ENCODE results near the gene SMG7.

The SMG7 gene

GRCh38 chr1:183476081-183476480, 3.8 kb downstream of the SMG7 start:
- Histone ChIP-seq H3K36me3 (ENCODE audit: insufficient read depth, low read length) (peaks cover 10% of the 10 kb centered on the region), H3K4me3 (ENCODE audit: low read length) (no peak overlapping the region), H2AFZ (ENCODE audit: low read depth, low read length) (no peak overlapping the region), H3K4me1 (ENCODE audit: insufficient read depth, low read length) (peaks cover 21% of the 10 kb centered on the region), H3K9me3 (ENCODE audit: low read length) (no peaks in the 10 kb centered on the region), H3K27me3 (ENCODE audit: insufficient read depth, low read length) (no peaks in the 10 kb centered on the region)

GRCh38 chr1:183477986-183478781, 5.9 kb downstream of the SMG7 start:
- H3K9me3 ChIP-seq (ENCODE audit: low read length), result no peaks in the 10 kb centered on the region
- peaks cover 18% of the 10 kb centered on the region for H3K4me1 ChIP-seq (ENCODE audit: insufficient read depth, low read length)

GRCh38 chr1:183480971-183481441, 8.7 kb downstream of the SMG7 start:
- Histone ChIP-seq H2AFZ (ENCODE audit: low read depth, low read length) (no peak overlapping the region), H3K27me3 (ENCODE audit: insufficient read depth, low read length) (no peaks in the 10 kb centered on the region), H3K36me3 (ENCODE audit: insufficient read depth, low read length) (peaks cover 7% of the 10 kb centered on the region), H3K4me1 (ENCODE audit: insufficient read depth, low read length) (peaks cover 4% of the 10 kb centered on the region), H3K9me3 (ENCODE audit: low read length) (no peaks in the 10 kb centered on the region), H3K4me3 (ENCODE audit: low read length) (no peak overlapping the region)

More at GRCh38 chr1:183477986-183478781, 5.9 kb downstream of the SMG7 start:
- no peak overlapping the region for H3K4me3 ChIP-seq (ENCODE audit: low read length)
- H2AFZ ChIP-seq (ENCODE audit: low read depth, low read length), result no peak overlapping the region
- H3K27me3 ChIP-seq (ENCODE audit: insufficient read depth, low read length), result no peaks in the 10 kb centered on the region
- H3K36me3 ChIP-seq (ENCODE audit: insufficient read depth, low read length), result peaks cover 10% of the 10 kb centered on the region

- Histone ChIP-seq H3K4me3 (ENCODE audit: low read length) (no peak overlapping the region), H3K36me3 (ENCODE audit: insufficient read depth, low read length) (peaks cover 7% of the 10 kb centered on the region), H3K9me3 (ENCODE audit: low read length) (no peaks in the 10 kb centered on the region), H3K4me1 (ENCODE audit: insufficient read depth, low read length) (peaks cover 4% of the 10 kb centered on the region), H3K27me3 (ENCODE audit: insufficient read depth, low read length) (no peaks in the 10 kb centered on the region), H2AFZ (ENCODE audit: low read depth, low read length) (no peak overlapping the region)
Measured at GRCh38 chr1:183483224-183483623, 10.9 kb downstream of the SMG7 start.

- Histone ChIP-seq H3K4me3 (ENCODE audit: low read length) (no peak overlapping the region), H2AFZ (ENCODE audit: low read depth, low read length) (no peak overlapping the region), H3K27me3 (ENCODE audit: insufficient read depth, low read length) (no peaks in the 10 kb centered on the region), H3K4me1 (ENCODE audit: insufficient read depth, low read length) (peaks cover 1% of the 10 kb centered on the region), H3K9me3 (ENCODE audit: low read length) (no peaks in the 10 kb centered on the region), H3K36me3 (ENCODE audit: insufficient read depth, low read length) (peaks cover 7% of the 10 kb centered on the region)
Measured at GRCh38 chr1:183484254-183484653, 12.0 kb downstream of the SMG7 start.

GRCh38 chr1:183484851-183485250, 12.6 kb downstream of the SMG7 start:
- H3K4me1 ChIP-seq (ENCODE audit: insufficient read depth, low read length), result no peaks in the 10 kb centered on the region

GRCh38 chr1:183487674-183488442, 15.6 kb downstream of the SMG7 start:
- no peaks in the 10 kb centered on the region for H3K27me3 ChIP-seq (ENCODE audit: insufficient read depth, low read length)
- H3K4me3 ChIP-seq (ENCODE audit: low read length), result no peak overlapping the region
- H3K36me3 ChIP-seq (ENCODE audit: insufficient read depth, low read length), result no peaks in the 10 kb centered on the region
- no peaks in the 10 kb centered on the region for H3K9me3 ChIP-seq (ENCODE audit: low read length)
- H3K4me1 ChIP-seq (ENCODE audit: insufficient read depth, low read length), result no peaks in the 10 kb centered on the region
- no peak overlapping the region for H2AFZ ChIP-seq (ENCODE audit: low read depth, low read length)

More at GRCh38 chr1:183484851-183485250, 12.6 kb downstream of the SMG7 start:
- Histone ChIP-seq H2AFZ (ENCODE audit: low read depth, low read length) (no peak overlapping the region), H3K9me3 (ENCODE audit: low read length) (no peaks in the 10 kb centered on the region), H3K27me3 (ENCODE audit: insufficient read depth, low read length) (no peaks in the 10 kb centered on the region), H3K36me3 (ENCODE audit: insufficient read depth, low read length) (peaks cover 4% of the 10 kb centered on the region), H3K4me3 (ENCODE audit: low read length) (no peak overlapping the region)

GRCh38 chr1:183490932-183491331, 18.6 kb downstream of the SMG7 start:
- Histone ChIP-seq H3K4me1 (ENCODE audit: insufficient read depth, low read length) (no peaks in the 10 kb centered on the region), H3K9me3 (ENCODE audit: low read length) (peaks cover 5% of the 10 kb centered on the region), H3K27me3 (ENCODE audit: insufficient read depth, low read length) (no peaks in the 10 kb centered on the region), H2AFZ (ENCODE audit: low read depth, low read length) (no peak overlapping the region), H3K36me3 (ENCODE audit: insufficient read depth, low read length) (no peaks in the 10 kb centered on the region), H3K4me3 (ENCODE audit: low read length) (no peak overlapping the region)

- Histone ChIP-seq H2AFZ (ENCODE audit: low read depth, low read length) (no peak overlapping the region), H3K27me3 (ENCODE audit: insufficient read depth, low read length) (no peaks in the 10 kb centered on the region), H3K4me1 (ENCODE audit: insufficient read depth, low read length) (no peaks in the 10 kb centered on the region), H3K36me3 (ENCODE audit: insufficient read depth, low read length) (no peaks in the 10 kb centered on the region), H3K4me3 (ENCODE audit: low read length) (no peak overlapping the region), H3K9me3 (ENCODE audit: low read length) (peaks cover 5% of the 10 kb centered on the region)
Measured at GRCh38 chr1:183493540-183494245, 21.4 kb downstream of the SMG7 start.

- H2AFZ ChIP-seq (ENCODE audit: low read depth, low read length), result no peak overlapping the region
- H3K9me3 ChIP-seq (ENCODE audit: low read length), result peaks cover 5% of the 10 kb centered on the region
- H3K27me3 ChIP-seq (ENCODE audit: insufficient read depth, low read length), result no peaks in the 10 kb centered on the region
Measured at GRCh38 chr1:183495420-183495819, 23.1 kb downstream of the SMG7 start.

GRCh38 chr1:183497218-183497617, 24.9 kb downstream of the SMG7 start:
- Histone ChIP-seq H3K4me3 (ENCODE audit: low read length) (no peak overlapping the region), H3K4me1 (ENCODE audit: insufficient read depth, low read length) (no peaks in the 10 kb centered on the region), H3K36me3 (ENCODE audit: insufficient read depth, low read length) (no peaks in the 10 kb centered on the region), H3K9me3 (ENCODE audit: low read length) (peaks cover 5% of the 10 kb centered on the region), H3K27me3 (ENCODE audit: insufficient read depth, low read length) (no peaks in the 10 kb centered on the region), H2AFZ (ENCODE audit: low read depth, low read length) (no peak overlapping the region)

More at GRCh38 chr1:183495420-183495819, 23.1 kb downstream of the SMG7 start:
- Histone ChIP-seq H3K4me1 (ENCODE audit: insufficient read depth, low read length) (no peaks in the 10 kb centered on the region), H3K4me3 (ENCODE audit: low read length) (no peak overlapping the region), H3K36me3 (ENCODE audit: insufficient read depth, low read length) (no peaks in the 10 kb centered on the region)

- H3K4me3 ChIP-seq (ENCODE audit: low read length), result no peak overlapping the region
- H2AFZ ChIP-seq (ENCODE audit: low read depth, low read length), result no peak overlapping the region
- peaks cover 4% of the 10 kb centered on the region for H3K9me3 ChIP-seq (ENCODE audit: low read length)
- H3K36me3 ChIP-seq (ENCODE audit: insufficient read depth, low read length), result no peaks in the 10 kb centered on the region
- no peaks in the 10 kb centered on the region for H3K27me3 ChIP-seq (ENCODE audit: insufficient read depth, low read length)
- no peaks in the 10 kb centered on the region for H3K4me1 ChIP-seq (ENCODE audit: insufficient read depth, low read length)
Measured at GRCh38 chr1:183498342-183498991, 26.2 kb downstream of the SMG7 start.
